Mucosa of stomach (tissue), 1 donor: ENCODE data around the gene CYP2S1.
A peak's percentile ranks its signal among the peaks of the same experiment; 100 is the strongest.

Experiments
- H3K27me3 ChIP-seq: one replicate; pipeline ENCODE4 v1.7.0; 2013; ENCODE audit warnings: mild to moderate bottlenecking, low read length; ENCODE audit not compliant: control insufficient read depth, insufficient read depth
- H3K36me3 ChIP-seq: one replicate; pipeline ENCODE4 v1.7.0; 2013; ENCODE audit warnings: low read length; ENCODE audit not compliant: control insufficient read depth, insufficient read depth
- H3K4me1 ChIP-seq: one replicate; pipeline ENCODE4 v1.7.0; 2013; ENCODE audit warnings: mild to moderate bottlenecking, low read length; ENCODE audit not compliant: control insufficient read depth, insufficient read depth
- H3K4me3 ChIP-seq: one replicate; pipeline ENCODE4 v1.7.0; 2013; ENCODE audit warnings: low read length
- H3K9ac ChIP-seq: one replicate; pipeline ENCODE4 v1.7.0; 2013; ENCODE audit warnings: mild to moderate bottlenecking, low read length, moderate library complexity
- H3K9me3 ChIP-seq: one replicate; pipeline ENCODE4 v1.7.0; 2013; ENCODE audit warnings: mild to moderate bottlenecking, low read length, moderate library complexity; ENCODE audit not compliant: control insufficient read depth
- donor health status: Pancreatic carcinoma.

The CYP2S1 gene

GRCh38 chr19:41205995-41206394 lies 13.0 kb downstream of the CYP2S1 start:
- Histone ChIP-seq H3K9ac (no peak overlapping the region), H3K27me3 (no peaks in the 10 kb centered on the region), H3K4me1 (peaks cover 21% of the 10 kb centered on the region), H3K4me3 (no peak overlapping the region), H3K9me3 (no peaks in the 10 kb centered on the region), H3K36me3 (peaks cover 20% of the 10 kb centered on the region)

GRCh38 chr19:41206456-41206855 lies 13.4 kb downstream of the CYP2S1 start:
- H3K4me1 ChIP-seq: peaks cover 21% of the 10 kb centered on the region
- no peak overlapping the region for H3K9ac ChIP-seq
- no peaks in the 10 kb centered on the region for H3K27me3 ChIP-seq
- no peak overlapping the region for H3K4me3 ChIP-seq
- peaks cover 20% of the 10 kb centered on the region for H3K36me3 ChIP-seq
- H3K9me3 ChIP-seq: no peaks in the 10 kb centered on the region

GRCh38 chr19:41206926-41207750 lies 14.1 kb downstream of the CYP2S1 start:
- H3K36me3 ChIP-seq: peaks cover 20% of the 10 kb centered on the region
- no peaks in the 10 kb centered on the region for H3K9me3 ChIP-seq
- no peak overlapping the region for H3K4me3 ChIP-seq
- no peak overlapping the region for H3K9ac ChIP-seq
- peaks cover 21% of the 10 kb centered on the region for H3K4me1 ChIP-seq
- no peaks in the 10 kb centered on the region for H3K27me3 ChIP-seq

GRCh38 chr19:41214161-41214560 lies 21.1 kb downstream of the CYP2S1 start:
- Histone ChIP-seq H3K9ac (no peak overlapping the region), H3K4me1 (peaks cover 5% of the 10 kb centered on the region), H3K4me3 (no peak overlapping the region), H3K9me3 (no peaks in the 10 kb centered on the region), H3K27me3 (peaks cover 11% of the 10 kb centered on the region), H3K36me3 (no peaks in the 10 kb centered on the region)

- no peaks in the 10 kb centered on the region for H3K9me3 ChIP-seq
- peaks cover 6% of the 10 kb centered on the region for H3K4me1 ChIP-seq
- H3K4me3 ChIP-seq: no peak overlapping the region
- no peaks in the 10 kb centered on the region for H3K36me3 ChIP-seq
- no peak overlapping the region for H3K9ac ChIP-seq
- peaks cover 29% of the 10 kb centered on the region for H3K27me3 ChIP-seq
Observed at GRCh38 chr19:41217741-41218140, 24.7 kb downstream of the CYP2S1 start.

GRCh38 chr19:41218249-41218614 lies 25.2 kb downstream of the CYP2S1 start:
- H3K36me3 ChIP-seq: no peaks in the 10 kb centered on the region
- peak overlapping the region; percentile 70 for H3K9ac ChIP-seq
- H3K4me1 ChIP-seq: peaks cover 6% of the 10 kb centered on the region
- peaks cover 29% of the 10 kb centered on the region for H3K27me3 ChIP-seq
- no peak overlapping the region for H3K4me3 ChIP-seq
- H3K9me3 ChIP-seq: no peaks in the 10 kb centered on the region

GRCh38 chr19:41218615-41219507 lies 25.8 kb downstream of the CYP2S1 start, which contains the start of gene AXL:
Gene AXL (plus strand): TSS chr19:41219223. CDS start chr19:41219393, 170 bp downstream.
- Histone ChIP-seq H3K9ac (peak within 1 kb of the TSS; percentile 70), H3K27me3 (peaks cover 29% of the 10 kb centered on the region), H3K9me3 (no peaks in the 10 kb centered on the region), H3K36me3 (no peaks in the 10 kb centered on the region), H3K4me1 (peaks cover 6% of the 10 kb centered on the region), H3K4me3 (peak within 1 kb of the TSS; percentile 25)

GRCh38 chr19:41219924-41220567 lies 27.0 kb downstream of the CYP2S1 start:
- H3K9ac ChIP-seq: peak overlapping the region; percentile 70
- peaks cover 29% of the 10 kb centered on the region for H3K27me3 ChIP-seq
- no peaks in the 10 kb centered on the region for H3K9me3 ChIP-seq
- peak overlapping the region; percentile 25 for H3K4me3 ChIP-seq
- H3K4me1 ChIP-seq: peaks cover 6% of the 10 kb centered on the region
- no peaks in the 10 kb centered on the region for H3K36me3 ChIP-seq

- Histone ChIP-seq H3K9ac (peak overlapping the region; percentile 70), H3K4me3 (no peak overlapping the region), H3K27me3 (peaks cover 29% of the 10 kb centered on the region), H3K36me3 (no peaks in the 10 kb centered on the region), H3K4me1 (peaks cover 8% of the 10 kb centered on the region), H3K9me3 (no peaks in the 10 kb centered on the region)
Observed at GRCh38 chr19:41220811-41221210, 27.8 kb downstream of the CYP2S1 start.

- no peak overlapping the region for H3K4me3 ChIP-seq
- H3K4me1 ChIP-seq: peaks cover 13% of the 10 kb centered on the region
- H3K36me3 ChIP-seq: no peaks in the 10 kb centered on the region
- no peaks in the 10 kb centered on the region for H3K9me3 ChIP-seq
- no peak overlapping the region for H3K9ac ChIP-seq
- H3K27me3 ChIP-seq: peaks cover 29% of the 10 kb centered on the region
Observed at GRCh38 chr19:41221514-41222205, 28.6 kb downstream of the CYP2S1 start.

- peaks cover 29% of the 10 kb centered on the region for H3K27me3 ChIP-seq
- H3K4me1 ChIP-seq: peaks cover 18% of the 10 kb centered on the region
- H3K36me3 ChIP-seq: no peaks in the 10 kb centered on the region
- no peak overlapping the region for H3K4me3 ChIP-seq
- H3K9me3 ChIP-seq: no peaks in the 10 kb centered on the region
- no peak overlapping the region for H3K9ac ChIP-seq
Observed at GRCh38 chr19:41222240-41222639, 29.2 kb downstream of the CYP2S1 start.
